GM12891 (cell line): ENCODE results near the gene TTLL1. TPM values are rescaled to one million over a fixed set of nuclear protein-coding genes. Genes with fewer than 3 reads are reported as not detected.

ENCODE experiments used
- DNase-seq: peaks from one replicate; pipeline ENCODE4 v3.0.0; 2011; ENCODE audit warnings: low spot score; ENCODE audit not compliant: insufficient read length
- FAIRE-seq: peaks from 2 replicates; lab custom pipeline; 2011; peaks lifted over from hg19 to GRCh38; lab: Jason Lieb, UNC
- PAX5 ChIP-seq: IDR thresholded peaks from 2 replicates; pipeline ENCODE4 v1.6.1; 2011; ENCODE audit warnings: low read length, moderate library complexity, mild to moderate bottlenecking; ENCODE audit not compliant: insufficient read depth, severe bottlenecking
- POLR2A ChIP-seq: IDR thresholded peaks from 2 replicates; pipeline ENCODE4 v1.6.1; 2011; ENCODE audit warnings: low read depth, low read length, control low read depth
- POLR2AphosphoS5 ChIP-seq: IDR thresholded peaks from 2 replicates; pipeline ENCODE4 v1.6.1; 2011; ENCODE audit warnings: low read depth, low read length, control low read depth
- POU2F2 ChIP-seq: IDR thresholded peaks from 2 replicates; pipeline ENCODE4 v1.6.1; 2011; ENCODE audit warnings: low read depth, mild to moderate bottlenecking, control low read depth, low read length, moderate library complexity
- SPI1 ChIP-seq: IDR thresholded peaks from 2 replicates; pipeline ENCODE4 v1.6.1; 2011; ENCODE audit warnings: low read depth, low read length, control low read depth
- TAF1 ChIP-seq: IDR thresholded peaks from 2 replicates; pipeline ENCODE4 v1.6.1; 2011; ENCODE audit warnings: low read depth, low read length, control low read depth
- polyA plus RNA-seq: library from polyadenylated mRNA; unstranded; fragments of >200 nt; gene quantifications from one replicate; pipeline ENCODE4 v1.2.1, GENCODE V29; 2012; ENCODE audit warnings: low read depth, missing spikeins, inconsistent platforms; ENCODE audit not compliant: missing spikeins

The TTLL1 gene
- 5.2 TPM for polyA plus RNA-seq

DNA sequence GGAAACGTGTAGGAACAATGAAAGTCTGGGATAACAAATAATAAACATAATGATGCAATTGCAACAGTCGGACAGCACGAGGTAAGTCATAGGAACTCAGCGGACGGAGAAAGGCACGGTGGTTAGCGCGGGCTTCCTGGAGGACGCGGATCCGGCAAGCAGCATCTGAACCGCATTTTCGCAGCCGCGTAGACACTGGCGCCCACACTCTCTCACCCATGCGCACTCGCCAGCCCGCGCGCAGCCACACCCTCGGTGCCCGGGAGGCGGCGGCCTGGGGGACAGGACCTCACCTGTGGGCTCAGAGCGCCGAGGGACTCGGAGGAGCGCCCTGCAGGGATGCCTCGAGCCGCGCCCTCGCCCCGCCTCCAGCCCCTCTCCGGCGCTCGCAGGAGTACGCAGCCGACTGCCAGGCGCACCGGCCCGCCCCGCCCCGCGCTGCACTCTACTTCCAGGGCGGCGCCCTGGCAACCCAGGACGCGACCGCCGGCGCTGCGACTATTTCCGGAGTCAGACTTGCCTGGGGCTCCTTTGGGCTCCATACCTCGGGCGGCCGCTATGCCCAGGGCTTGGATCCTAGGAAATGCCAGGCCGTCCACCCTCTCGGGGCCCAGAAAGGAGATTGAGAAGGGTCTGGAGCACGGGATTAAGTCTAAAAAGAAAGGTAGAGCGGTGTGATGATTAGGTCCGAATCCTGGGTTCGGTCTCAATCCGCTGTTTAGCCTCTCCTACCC, at the start of gene TTLL1:
TTLL1 (minus strand) TSS at position 408 of the 734 bp plus-strand sequence. CDS start 13,805 bp downstream, outside the sequence.
- DNase-seq (peak; percentile 95), FAIRE-seq (peak; percentile 98)
- TF ChIP-seq POU2F2: no peak
- 0 out of 2 replicates have a peak, but pooled peaks have one; percentile 40 for TF ChIP-seq POLR2A

DNA sequence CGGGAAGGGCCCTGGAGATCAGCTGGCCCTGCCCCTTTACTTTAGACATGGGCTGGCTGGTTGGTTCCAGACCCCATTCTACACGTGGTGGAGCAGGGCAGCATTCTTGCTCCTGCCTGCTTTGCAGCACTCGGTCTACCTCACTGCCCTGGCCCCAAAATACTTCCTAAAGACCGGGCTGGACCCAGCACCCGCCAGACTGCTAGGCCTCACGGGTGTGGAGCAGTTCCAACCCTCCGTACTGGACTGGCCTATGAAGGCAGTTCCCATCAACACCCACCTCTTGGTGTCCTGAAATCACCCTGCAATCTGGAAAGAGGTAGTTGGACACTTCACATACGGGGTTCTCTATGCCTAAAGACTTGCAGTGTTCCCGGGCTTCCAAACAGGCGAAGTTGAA, 47.6 kb upstream of the TTLL1 start:
- TF ChIP-seq POLR2A: no peak
- TF ChIP-seq SPI1: no peak
- no peak for TF ChIP-seq PAX5
- no peak for TF ChIP-seq POU2F2
- no peak for TF ChIP-seq POLR2AphosphoS5
- DNase-seq (no peak), FAIRE-seq (no peak)

DNA sequence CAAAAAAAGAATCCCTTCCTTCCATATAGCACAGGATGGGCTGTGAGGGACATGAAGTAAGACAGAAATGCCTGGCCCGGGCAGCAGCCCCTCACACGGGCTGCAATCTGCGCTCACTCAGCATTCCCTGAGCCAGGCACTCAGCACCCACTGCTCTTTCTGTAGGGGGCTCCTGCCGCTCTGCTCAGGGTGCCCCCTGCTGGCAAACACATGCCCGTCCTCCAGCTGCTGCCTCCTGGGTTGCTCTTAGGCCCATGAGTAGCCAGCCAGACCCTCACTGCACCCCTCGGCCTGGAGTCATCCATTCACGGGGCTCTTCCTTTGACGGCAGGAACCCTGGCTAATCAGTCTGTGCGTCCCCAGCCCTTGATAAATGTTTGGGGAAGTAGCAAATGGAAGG, 47.1 kb upstream of the TTLL1 start:
- TF ChIP-seq TAF1: no peak
- no peak for TF ChIP-seq POLR2AphosphoS5
- no peak for TF ChIP-seq POLR2A
- no peak for TF ChIP-seq POU2F2
- TF ChIP-seq SPI1: no peak
- DNase-seq: peak; percentile 85
- FAIRE-seq: peak; percentile 75

DNA sequence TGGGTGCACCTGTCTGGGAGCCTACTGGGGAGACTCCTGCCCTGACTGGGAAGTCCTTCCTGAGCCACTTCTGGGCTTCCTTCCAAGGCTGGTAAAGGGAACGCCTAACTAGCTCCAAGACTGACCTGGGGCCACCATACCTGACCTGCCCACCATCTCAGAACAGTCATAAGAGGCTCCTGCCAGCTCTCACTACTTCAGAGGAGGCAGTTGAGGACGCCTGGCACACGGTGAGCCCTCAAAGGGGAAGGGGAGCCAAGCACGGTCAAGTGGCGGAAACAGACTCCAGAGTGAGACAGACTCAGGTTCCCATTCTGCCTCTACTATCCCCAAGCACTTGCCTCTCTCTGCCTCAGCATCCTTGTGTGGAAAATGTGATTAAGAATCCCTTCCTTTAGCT, 46.4 kb upstream of the TTLL1 start:
- DNase-seq: no peak
- TF ChIP-seq PAX5: no peak
- TF ChIP-seq POLR2A: no peak
- no peak for TF ChIP-seq POLR2AphosphoS5
- no peak for TF ChIP-seq POU2F2
- no peak for TF ChIP-seq SPI1
- no peak for TF ChIP-seq TAF1
- FAIRE-seq: no peak

DNA sequence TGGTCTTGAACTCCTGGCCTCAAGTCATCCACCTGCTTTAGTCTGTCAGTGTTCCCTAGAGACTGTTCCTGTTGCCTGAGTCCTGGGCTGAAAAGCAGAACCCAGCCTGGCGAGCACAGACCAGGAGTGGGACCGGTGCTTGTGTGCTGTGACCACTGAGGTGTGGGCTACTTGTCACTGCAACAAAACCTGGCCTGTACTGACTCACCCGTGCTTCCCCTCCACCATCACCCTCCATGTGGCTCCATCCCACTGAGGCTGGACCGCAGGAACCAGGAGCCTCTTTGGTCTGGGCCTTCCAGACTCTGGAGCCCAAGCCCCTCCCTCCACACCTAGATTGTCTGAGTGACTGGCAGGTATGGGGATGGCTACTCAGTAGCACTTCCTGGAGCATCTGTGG, 45.4 kb upstream of the TTLL1 start:
- FAIRE-seq (peak; percentile 23), DNase-seq (no peak)
- TF ChIP-seq POU2F2: no peak

DNA sequence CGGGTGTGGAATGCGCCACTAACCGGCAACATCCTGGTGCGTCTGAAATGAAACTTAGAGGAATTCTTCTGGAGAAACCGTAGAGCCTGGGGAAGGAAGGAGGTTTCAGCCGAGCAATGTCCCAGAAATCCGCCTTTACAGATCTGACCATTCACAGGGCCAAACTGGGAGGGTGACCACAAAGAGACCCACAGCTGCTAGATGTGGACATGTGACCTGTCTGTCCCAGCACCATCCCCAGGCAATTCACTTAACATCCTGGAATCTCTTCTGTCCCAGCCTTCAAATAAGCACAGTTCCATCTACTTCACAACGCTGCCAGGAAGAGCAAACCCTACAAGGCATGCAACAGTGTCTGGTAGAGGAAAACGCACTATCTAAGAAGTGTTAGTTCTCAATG, 44.2 kb upstream of the TTLL1 start:
- FAIRE-seq (no peak), DNase-seq (no peak)
- TF ChIP-seq POU2F2: no peak
- no peak for TF ChIP-seq SPI1
- TF ChIP-seq PAX5: no peak
- TF ChIP-seq POLR2AphosphoS5: no peak
- no peak for TF ChIP-seq TAF1
- no peak for TF ChIP-seq POLR2A

DNA sequence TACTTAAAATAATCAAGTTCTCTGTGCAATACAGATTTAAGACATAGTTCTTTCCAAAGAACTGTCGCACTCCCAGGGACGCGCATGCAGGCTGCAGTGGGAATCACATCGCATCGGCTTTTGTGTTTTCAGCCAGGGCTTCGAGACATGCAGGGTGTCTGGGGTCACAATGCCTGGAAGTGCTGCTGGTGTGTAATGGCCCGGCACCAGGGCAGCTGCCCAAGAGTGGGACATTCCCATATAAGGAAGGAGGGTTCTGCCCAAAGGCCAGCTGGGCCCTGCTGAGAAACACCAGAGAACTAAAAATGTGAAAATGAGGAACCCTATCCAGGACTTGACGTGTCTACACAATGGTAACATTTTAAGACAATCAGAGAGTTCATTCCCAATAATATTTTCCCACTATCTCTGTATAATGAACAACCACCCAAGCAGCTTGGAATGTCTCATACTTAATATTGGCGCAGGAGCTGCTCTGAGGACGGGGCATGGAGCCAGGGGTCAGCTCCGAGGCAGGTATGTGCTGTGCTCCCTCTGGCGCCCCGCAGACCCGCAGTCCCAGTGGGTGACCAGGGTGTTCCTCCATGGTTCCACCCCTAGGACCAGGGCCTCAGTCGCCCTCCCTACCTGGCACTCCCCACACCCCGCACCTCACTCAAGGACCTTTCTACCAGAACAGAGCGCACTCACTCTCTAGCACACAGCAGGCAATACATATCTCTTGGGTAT, 42.7 kb upstream of the TTLL1 start:
- no peak for TF ChIP-seq POLR2A
- TF ChIP-seq TAF1: no peak
- TF ChIP-seq PAX5: no peak
- no peak for TF ChIP-seq POU2F2
- no peak for TF ChIP-seq POLR2AphosphoS5
- no peak for TF ChIP-seq SPI1
- FAIRE-seq: no peak
- DNase-seq: no peak

DNA sequence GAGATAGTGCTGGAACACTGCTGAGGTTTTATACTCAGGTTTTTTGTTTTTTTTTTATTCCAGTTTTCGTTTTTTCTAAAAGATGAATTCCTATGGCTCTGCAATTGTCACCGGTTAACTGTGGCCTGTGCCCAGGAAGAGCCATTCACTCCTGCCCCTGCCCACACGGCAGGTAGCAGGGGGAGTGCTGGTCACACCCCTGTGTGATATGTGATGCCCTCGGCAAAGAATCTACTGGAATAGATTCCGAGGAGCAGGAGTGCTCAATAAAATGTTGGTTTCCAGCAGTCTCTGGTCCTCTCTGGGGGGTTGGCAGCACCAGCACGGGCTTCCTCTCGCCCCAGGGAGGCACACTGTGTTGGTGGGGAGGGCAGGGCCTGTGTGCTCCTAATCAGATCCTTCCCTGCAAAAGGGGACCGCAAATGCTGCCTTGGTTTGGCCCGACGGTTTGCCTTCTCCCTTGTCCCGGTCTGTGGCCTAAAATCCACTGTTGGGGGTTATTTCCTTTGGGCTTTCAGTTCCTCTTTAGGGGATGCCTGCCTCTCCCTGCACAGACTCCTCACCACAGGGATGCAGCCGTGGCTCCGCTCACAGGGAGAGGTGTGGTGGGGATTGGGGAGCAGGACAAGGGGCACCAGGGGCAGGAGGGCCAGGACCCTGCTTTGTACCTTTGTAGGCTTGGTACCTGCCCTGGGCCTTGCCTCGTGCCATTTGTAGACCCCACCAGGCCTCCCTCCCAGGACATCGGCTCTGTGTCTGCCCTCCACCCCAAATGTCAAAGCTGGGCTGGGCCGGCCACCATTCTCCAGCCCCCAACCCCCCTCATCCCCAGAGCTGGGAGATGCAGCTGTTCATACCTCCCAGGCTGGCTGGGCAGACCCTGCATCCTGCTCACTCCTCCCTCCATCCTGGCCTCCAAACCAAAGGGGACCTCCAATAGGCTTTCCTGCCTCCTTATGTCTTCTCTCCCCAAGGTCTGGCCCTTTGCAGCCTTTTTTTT, 40.5 kb upstream of the TTLL1 start:
- FAIRE-seq: no peak
- no peak for DNase-seq
- no peak for TF ChIP-seq PAX5
- no peak for TF ChIP-seq POU2F2
- no peak for TF ChIP-seq TAF1
- no peak for TF ChIP-seq POLR2AphosphoS5
- TF ChIP-seq POLR2A: no peak
- TF ChIP-seq SPI1: peak; percentile 81

DNA sequence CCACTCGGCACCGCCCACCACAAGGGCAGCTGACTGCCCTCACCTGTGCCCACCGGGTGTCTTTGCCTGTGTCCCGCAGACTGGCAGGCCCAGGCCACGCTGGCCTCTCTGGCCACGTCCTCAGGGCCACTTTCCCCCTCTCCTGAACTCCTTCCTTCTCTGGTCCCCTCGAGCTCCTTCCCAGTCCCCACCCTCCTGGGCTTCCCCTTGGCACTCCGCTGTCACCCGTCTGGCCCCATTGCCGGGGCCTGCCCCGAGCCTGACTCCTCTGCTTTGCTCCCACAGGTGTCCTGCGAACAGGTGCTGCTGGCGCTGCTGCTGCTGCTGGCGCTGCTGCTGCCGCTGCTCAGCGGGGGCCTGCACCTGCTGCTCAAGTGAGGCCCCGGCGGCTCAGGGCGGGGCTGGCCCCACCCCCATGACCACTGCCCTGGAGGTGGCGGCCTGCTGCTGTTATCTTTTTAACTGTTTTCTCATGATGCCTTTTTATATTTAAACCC, 39.8 kb upstream of the TTLL1 start:
- FAIRE-seq: peak; percentile 81
- DNase-seq: no peak
- TF ChIP-seq SPI1 (no peak), POLR2AphosphoS5 (no peak), POU2F2 (no peak), PAX5 (no peak), TAF1 (no peak)

DNA sequence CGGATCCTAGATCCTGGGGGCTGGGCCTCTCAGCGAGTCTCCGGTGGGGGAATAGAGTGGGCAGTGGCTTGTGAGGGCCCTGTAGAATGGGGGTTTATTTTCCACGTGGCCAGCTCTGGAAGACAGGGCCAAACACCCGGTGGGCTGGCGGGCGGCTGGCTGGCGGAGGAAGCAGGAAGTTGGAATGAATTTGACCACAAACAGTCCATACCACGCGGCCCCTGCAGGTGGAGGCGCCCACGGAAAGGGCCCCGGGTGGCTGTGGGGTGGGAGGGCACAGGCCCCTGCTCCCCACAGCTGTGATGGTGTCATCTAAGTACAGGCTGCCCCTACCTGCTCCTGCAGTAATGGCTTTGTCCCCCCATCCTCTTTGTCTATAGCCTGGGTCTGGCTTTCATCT, 38.9 kb upstream of the TTLL1 start:
- TF ChIP-seq SPI1 (no peak), POLR2A (no peak), TAF1 (no peak), PAX5 (no peak), POLR2AphosphoS5 (no peak), POU2F2 (no peak)
- FAIRE-seq (no peak), DNase-seq (no peak)
